HG02884 (cell line): ENCODE data around the gene SRRM2.
A peak's percentile ranks its signal among the peaks of the same experiment; 100 is the strongest.

Experiments
- ATAC-seq: cut with Tn5 transposase; IDR thresholded peaks from one replicate; pipeline ENCODE4 v1.9.1; 2021; ENCODE audit warnings: mild to moderate bottlenecking, moderate library complexity; ENCODE audit not compliant: unreplicated experiment

The SRRM2 gene

DNA sequence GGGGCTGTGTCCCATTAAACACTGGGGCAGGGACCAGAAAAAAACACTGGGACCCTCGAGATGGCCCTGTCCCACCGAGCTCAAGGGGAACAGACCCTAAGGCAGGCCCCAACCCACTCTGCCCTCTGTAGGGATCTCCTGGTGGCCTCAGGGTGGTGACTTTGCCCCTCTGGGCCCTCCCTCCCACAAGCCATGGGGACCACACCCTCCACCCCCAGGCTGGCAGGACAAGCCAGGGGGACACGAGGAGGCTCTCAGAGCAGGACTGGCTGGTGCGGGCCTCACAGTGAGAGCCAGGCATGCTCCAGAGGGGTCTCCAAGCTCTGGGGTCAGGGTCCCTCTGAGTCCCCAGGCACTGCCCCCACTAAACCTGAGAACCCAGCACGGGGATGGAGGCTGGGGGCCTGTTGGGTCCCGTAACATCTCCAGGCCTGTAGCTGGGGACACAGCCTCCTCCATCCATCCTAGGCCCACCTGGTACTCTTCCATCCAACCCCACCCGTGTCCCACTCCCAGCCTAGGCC lies 14.5 kb upstream of the SRRM2 start:
- ATAC-seq, result no peak

DNA sequence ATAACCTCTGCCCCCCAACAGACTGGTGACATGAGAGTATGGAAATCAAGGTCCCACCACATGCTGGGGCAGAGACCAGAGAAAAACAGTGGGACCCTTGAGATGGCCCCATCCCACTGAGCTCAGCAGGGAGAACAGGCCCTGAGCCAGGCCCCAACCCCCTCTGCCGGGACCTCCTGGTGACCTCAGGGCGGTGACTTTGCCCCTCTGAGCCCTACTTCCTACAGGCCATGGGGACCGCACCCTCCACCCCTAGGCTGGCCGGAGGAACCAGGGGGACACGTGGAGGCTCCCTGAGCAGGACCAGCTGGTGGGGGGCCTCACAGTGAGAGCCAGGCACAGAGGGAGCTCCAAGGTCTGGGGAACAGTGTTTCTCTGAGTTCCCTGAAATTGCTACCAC lies 13.8 kb upstream of the SRRM2 start:
- ATAC-seq, result no peak

DNA sequence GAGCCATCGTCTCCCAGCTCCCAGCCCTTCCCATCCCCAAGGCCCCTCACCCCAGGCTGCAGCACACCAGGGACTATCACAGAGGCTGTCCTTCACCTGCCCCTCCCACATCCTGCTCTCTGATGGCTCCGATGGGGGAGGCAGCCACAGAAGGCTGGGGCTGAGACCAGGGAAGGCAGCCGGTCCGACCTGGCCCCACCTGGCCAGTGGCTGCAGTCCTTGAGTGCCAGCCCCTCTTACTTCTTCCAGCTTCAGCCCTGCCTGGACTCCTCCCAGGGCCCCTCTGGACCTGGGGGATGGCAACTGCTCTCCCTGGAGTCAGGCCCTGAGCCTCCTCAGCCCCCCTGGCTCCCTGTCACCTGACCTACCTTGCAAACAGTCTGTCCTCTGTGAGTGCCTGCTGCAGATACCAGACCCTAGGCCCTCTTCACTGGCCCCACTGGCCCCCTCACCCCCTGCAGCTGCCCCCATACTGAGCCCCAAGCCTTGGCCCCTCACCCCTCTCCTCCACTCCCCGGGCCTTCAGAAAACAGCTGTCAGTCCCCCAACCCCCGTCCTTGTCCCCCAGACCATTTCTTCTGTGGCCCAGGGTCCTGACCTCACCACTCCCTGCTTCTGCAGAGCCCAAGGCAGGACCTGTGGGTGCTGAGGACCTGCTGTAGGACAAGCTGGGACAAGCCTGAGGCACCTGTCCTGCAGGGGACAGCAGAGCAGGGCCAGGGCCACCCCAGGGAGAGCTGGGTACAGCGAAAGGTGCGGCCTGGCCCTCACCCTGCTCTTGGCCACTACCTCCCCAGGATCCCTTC lies 12.6 kb upstream of the SRRM2 start:
- ATAC-seq, result no peak

DNA sequence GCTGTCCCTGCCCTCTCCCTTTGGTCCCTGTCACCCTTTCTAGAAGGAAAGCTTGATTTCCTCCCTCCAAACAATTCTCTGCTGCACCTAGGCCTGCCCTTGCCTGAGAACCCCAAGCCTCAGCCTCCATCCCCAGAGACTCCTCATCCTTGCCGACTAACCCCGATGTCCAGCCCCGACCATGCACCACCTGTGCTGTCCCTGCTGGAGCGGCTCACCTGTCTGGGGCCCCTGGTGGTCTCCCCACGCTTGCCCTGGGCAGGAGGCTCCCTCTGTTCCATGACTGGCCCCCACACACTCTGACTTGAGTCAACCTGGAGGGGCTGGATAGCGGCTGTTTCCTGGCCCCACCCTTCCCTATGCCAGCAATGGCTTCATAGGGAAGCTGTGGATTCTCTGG lies 12.0 kb upstream of the SRRM2 start:
- no peak for ATAC-seq

DNA sequence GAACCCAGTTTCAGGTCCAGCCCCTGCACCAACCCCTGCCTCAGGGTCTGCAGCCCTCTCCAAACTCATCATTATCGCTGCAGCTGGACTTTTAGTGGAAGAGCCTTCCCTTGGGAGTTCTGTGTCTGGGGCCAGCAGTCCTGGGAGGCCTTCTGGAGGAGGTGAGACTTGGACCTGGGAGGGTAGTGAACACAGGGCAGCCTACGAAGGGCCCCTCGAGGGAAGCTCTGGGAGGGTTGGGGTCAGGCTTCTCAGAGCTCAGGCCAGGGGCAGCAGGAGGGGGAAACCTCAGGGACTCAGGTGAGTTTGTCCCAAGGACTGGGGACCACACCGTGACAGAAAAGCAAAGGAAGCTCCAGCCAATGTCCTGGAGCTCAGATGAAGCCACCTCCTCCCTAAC lies 11.3 kb upstream of the SRRM2 start:
- ATAC-seq, result no peak

DNA sequence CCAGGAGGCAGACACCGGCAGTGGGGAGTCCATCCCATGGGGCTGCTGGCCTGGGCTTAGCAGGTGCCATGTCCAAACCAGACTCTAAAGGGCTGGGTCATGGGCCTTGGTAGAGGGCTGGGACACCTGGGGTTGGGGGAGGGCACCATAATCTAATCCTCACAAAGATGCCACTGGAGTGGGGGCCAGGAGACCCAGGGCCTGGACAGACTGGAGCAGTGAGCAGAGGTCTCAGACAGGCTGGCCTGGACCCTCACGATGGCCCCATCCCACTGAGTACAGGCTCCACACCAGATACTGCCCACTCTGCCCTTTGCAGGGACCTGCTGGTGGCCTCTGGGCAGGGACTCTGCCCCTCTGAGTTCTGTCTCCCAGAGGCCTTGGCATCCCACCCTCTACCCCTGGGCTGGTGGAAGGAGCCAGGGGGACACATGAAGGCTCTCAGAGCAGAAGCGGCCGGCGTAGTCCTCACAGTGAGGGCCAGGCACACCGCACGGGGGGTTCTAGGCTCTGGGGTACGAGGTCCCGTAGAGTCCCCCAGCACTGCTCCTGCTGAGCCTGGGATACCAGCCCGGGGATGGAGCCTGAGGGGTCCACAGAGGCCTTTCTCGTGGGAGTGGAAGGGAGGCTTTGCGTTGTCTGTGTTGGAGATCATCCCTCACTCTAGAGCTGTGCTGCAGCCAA lies 10.0 kb upstream of the SRRM2 start:
- ATAC-seq, result no peak

DNA sequence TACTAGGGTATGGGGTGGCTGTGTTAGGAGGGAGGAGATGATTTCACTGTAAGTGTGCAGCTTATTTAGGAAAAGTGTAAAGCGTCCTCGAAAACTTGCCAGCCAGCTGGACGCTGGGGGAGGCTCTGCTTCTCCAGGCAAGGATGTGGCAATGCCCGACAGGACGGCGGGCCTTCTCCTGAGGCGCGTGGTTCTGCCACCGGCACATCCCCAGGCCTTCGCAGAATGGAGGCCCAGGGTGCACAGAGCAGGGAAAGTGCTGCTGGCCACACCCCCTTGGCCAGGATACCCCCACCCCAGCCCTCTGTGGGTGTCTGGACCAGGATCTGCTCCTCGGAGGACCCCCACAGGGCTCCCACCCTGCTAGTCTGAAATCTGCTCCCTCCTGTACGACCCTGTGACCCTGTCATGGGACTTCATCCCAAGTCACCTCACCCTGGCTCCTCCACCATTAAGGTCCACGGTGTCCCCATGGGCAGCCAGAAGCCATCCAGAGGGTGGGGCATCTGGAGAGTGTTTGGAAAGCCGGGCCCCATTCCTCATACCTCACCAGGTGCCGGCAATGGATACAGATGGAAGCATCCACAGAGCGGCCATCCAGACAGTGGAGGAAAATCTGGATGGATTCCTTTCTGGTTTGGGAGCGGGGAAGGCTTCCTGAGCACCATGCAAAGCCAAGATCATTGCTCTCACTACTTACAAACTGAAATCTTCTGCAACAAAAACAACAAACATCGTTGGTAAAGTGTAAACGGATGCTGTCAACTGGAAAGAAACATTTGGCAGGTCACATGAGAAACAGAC lies 9.2 kb upstream of the SRRM2 start:
- ATAC-seq, result no peak

DNA sequence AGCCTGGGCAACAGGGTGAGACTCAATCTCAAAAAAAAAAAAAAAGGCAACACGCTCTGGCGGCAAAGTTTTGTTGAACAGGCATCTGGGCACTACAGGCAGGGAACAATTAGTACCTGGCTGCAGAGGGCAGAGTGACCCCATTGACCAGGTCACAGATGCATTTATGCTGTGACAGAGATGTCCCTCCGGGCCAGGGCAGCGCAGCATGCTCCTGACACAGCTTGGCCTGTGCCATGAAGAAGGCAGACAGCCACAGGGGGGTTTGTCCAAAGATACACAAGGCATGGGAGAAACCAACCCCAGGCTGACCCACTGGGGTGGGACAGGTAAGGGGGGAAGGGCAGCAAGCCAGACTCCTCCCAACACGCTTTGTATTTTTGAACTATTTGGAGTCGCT lies 7.7 kb upstream of the SRRM2 start:
- no peak for ATAC-seq

DNA sequence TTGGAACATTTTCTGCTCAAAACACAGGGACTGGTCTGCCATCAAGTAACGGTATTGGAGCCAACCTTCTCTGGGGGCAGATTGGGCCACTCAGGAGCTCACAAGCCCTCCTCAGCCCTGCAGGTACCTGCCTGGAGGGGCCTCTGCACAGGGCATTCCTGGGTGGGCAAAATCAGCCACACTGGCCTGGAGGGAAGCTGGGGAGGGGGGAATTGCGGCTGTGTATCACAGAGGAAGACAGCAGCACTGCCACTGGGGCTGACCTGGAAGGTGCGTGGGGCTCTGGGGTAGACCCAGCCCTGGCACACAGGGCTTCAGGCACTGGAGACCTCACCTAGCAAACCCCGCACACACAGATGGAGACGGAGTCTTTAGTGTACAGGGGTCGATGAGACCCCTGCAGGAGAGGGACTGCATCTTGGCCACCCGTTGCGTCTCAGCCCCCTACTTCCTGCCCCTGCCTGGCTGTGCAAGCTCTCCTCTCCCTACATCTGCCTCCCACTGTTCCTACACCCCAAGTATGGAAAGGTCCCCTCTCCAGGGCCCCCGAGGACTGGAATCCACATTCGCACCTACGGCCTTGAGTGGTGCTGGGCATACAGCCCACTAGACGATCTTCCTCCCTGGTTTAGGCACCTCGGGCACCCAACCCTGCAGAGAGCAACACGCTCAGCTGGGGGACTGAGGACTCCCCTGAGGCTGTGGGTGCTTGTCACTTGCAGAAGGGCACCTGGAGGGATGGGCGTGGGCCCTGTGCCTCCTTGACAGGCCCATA lies 7.1 kb upstream of the SRRM2 start:
- ATAC-seq, result no peak

DNA sequence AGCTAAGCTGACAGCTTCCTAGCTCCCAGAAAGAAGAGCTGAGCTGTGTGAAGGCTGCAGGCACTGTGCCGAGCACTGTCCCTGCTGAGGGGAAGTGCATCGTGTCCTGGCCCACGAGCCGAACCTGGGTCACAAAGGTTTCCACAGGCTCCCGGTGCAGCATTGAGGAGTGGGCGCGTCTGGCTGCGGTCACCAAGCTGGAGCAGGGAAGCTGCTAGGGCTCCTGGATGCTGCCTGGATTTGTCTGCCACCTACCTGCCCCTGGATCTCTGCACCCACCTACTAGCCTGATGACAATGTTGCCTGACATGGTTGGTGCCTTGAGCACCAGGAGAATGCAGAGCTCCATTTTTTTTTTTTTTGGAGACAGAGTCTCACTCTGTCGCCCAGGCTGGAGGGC lies 6.5 kb upstream of the SRRM2 start:
- no peak for ATAC-seq

DNA sequence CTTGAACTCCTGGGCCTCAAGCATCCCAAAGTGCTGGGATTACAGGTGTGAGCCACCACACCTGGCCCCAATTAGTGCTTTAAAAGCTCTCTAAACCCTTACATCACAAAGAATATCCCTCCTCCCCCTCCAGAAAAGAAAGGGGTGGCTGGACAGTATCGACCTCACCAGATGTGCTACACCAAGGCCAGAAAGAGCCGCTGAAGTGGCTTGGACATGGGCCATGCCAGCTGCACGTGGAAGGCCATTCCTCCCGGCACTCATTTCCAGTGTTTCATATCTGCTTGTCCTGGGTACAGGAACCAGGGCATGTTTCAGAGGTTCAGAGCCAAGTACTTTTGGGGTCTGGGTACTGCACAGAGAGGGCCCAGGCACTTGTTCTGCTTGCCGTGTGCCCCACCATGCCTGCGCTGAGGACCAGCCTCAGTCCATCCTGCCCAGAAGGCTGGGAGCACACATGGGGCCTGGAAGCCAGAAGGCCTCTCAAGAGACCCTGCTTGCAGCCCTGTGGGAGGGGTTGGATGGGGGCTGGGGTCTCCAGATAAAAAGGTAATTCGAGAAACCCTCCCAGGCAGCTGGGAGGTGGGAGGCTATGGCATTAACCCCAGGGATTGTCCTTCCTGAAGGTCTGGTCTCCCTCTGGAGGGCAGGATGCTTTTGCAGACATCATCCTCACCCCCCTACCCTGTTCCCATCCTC lies 3.5 kb upstream of the SRRM2 start:
- no peak for ATAC-seq

DNA sequence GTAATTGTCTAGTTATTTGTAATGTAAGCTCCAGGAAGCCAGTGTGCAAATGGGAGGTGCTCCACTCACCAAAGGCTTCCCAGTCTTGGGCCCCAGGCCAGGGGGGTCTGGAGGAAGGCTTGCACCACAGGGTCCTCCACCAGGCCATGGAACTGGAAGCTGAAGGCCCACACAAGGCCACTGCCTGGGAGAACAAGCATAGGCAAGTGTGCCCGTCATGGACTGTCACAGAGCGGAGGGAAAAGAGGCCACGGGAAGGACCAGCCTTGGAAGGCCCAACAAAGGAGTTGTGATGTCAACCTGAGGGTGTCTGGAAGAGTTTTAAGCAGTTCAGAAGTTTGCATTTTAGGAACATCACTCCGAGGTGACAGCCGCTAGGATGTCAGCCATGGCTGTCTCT lies 3.0 kb upstream of the SRRM2 start:
- no peak for ATAC-seq

DNA sequence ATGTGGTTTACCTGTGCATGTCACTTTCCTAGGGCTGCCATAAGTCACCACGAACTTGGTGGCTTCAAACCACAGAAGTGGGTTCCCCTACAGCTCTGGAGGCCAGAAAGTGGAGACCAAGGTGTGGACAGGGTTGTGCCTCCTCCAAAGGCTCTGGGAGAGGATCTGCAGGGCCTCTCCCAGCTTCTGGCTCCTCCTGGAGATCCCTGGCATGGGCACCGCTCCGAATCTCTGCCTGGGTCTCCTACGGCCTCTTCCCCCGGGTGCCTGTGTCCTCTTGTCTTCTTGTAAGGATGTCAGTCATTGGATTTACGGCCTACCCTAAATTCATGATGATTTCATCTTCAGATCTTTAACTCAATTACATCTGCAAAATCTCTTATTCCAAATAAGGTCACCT lies 2.5 kb upstream of the SRRM2 start:
- ATAC-seq, result no peak

DNA sequence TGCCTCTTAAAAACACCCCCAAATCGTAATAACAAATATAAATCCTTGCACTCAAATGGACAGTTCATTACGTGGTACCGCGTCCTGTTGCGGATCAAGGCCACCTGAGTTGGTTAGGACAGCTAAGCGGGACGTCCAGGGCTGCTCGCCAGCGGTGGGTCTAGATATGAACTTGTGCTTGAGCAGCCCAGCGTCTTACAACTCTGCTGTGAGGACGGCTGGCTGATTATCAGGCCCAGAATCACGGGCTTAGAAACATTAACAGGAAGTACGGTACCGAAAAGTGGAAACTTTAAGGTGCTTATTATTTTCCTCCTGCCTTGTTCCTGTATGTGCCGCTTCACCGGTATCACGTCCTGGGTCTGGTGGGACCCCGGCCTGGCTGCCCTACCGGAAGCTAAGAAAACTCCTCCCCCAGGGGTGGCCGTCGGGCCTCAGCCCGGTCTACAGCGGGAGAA lies 832 bp upstream of the SRRM2 start:
- no peak for ATAC-seq

DNA sequence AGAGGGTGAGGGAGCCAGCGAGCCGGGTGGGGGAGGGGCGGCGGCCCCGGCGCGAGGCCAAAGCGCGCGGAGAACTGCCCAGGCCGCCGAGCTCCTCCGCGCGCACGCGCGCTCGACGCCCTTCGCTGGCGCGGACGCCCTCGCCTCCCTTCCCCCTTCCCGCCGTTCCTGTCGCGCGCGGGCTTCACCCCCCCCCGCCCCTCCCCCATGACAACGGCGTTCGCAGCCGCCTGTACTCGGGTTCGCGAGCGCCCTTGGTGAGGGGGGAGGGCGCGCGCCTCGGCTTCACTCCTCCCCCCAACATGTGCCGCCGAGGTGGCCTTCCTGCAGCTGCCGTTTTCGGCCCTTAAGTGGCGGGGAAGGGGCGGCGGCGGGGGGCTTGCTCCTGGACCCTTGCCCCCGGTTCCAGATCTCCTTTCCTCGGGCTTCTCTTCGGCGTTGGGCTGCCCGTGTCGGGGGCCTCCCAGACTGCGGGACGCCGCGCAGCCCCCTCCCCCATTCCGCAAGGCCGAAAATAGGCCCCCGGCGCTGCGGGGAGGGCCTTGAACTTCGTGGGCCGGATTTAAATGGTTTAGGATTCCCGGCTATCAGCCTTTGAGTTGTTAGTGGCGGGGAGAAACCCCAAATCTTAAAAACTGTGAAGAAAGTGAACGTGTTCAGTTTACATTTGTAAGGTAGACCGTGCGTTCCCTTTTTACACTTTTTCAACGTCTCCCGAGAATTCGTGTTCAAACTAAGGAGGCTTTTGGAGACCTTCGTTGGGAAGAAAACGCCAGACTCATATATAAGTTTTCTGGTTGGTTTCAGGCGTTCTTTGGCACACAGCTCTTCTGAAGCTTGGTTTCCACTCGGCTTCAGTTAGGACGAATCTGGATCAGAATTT lies 653 bp downstream of the SRRM2 start:
- peak; percentile 34 for ATAC-seq

DNA sequence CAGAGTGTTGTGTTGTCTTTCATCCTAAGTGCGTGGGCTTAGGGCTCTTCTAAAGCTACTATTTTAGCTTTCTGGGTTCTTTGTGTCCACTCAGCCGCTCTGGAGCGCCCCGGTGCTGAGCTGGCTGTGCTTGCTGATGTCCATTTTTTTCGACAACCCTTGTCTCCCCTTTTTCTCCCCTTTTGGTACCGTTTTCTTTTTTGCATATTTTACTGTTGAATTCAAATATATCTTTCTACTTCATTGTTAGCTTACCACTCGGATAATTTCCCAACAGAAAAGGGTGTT lies 1.2 kb downstream of the SRRM2 start:
- ATAC-seq, result no peak

DNA sequence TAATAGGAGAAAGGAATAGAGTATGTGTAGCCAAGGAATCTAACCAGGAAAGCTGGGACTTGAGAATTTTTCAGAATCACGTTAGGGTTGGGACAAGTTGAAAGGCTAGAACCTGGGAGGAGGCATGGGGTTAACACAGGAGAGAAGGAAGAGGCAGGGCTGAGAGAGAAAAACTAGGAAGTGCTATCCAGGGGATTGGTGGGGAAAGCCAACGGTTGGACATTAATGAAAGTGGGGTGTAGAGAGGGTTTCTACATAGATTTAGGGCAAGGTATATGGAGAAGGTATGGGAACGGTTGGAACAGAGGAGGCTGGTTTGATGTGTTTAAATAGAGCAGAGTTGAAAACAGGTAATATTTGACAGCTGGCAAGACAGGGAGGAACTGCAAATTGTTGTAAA lies 2.7 kb downstream of the SRRM2 start:
- no peak for ATAC-seq

DNA sequence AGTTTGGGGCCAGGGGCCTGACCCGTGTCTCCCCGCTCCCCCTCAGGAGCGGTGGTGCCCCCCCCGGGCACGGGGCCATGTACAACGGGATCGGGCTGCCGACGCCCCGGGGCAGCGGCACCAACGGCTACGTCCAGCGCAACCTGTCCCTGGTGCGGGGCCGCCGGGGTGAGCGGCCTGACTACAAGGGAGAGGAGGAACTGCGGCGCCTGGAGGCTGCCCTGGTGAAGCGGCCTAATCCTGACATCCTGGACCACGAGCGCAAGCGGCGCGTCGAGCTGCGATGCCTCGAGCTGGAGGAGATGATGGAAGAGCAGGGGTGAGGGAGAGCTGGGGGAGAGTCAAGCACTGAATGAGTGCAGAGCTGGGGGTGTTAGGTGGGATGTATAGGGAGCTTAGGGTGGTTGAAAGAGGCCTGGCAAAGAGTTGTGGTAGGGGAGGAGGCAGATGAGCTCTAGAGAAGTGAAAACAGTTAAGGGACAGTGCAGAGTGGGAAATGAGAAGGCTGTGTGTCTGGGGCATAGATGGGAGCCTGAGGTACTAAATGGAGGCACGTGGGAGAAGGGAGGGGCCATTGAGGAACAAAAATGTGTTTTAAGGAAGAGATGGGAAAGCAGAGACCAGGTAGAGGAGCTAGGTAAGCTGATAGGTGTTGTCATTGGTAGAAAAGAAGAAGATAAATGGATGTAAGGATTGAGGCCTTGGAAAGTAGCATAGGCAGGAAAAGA lies 4.0 kb downstream of the SRRM2 start:
- ATAC-seq, result no peak

DNA sequence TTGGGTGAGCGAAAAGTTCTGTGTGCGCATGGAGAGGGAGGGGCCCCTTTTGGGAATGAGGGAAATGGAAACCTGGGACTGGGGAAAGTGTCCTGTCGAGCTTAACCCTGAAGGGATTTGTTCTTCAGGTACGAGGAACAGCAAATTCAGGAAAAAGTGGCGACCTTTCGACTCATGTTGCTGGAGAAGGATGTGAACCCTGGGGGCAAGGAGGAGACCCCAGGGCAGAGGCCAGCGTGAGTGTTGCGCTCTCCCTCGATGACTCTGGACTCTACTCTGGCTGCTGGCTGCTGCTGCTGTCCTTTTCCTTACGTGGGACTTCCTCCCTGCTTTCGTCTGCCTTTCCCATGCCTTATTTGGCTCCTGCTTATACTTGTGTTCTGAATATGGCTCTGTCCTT lies 4.9 kb downstream of the SRRM2 start:
- ATAC-seq, result no peak
